Activated CD4-positive, alpha-beta T cell treated with anti-CD3 and anti-CD28 coated beads for 48 hours (primary cell): Measurements from ENCODE around the gene ARMC12.

Source experiments
- DNase-seq: peaks from one replicate; pipeline ENCODE4 v3.0.0-alpha.2; 2020

ARMC12 gene

GRCh38 chr6:35778437-35778836 is 41.6 kb downstream of the ARMC12 start:
- DNase-seq = no peak

GRCh38 chr6:35780719-35781118 is 43.9 kb downstream of the ARMC12 start, which contains the start of gene CLPSL1:
Gene CLPSL1 (plus strand): TSS chr6:35781019. CDS start chr6:35781111, 92 bp downstream.
- DNase-seq = no peak

GRCh38 chr6:35781290-35781689 is 44.5 kb downstream of the ARMC12 start:
- no peak for DNase-seq

GRCh38 chr6:35782424-35782823 is 45.6 kb downstream of the ARMC12 start:
- DNase-seq = no peak

- no peak for DNase-seq
Measured at GRCh38 chr6:35784200-35784599, 47.4 kb downstream of the ARMC12 start.

- DNase-seq = no peak
Measured at GRCh38 chr6:35786272-35786671, 49.4 kb downstream of the ARMC12 start.

- no peak for DNase-seq
Measured at GRCh38 chr6:35786810-35787209, 50.0 kb downstream of the ARMC12 start.

GRCh38 chr6:35787266-35788218 is 50.7 kb downstream of the ARMC12 start:
- no peak for DNase-seq

GRCh38 chr6:35788423-35788982 is 51.7 kb downstream of the ARMC12 start:
- DNase-seq = no peak

- no peak for DNase-seq
Measured at GRCh38 chr6:35790683-35791082, 53.9 kb downstream of the ARMC12 start.

GRCh38 chr6:35794536-35795452 is 58.0 kb downstream of the ARMC12 start:
- no peak for DNase-seq

GRCh38 chr6:35795453-35796071 is 58.7 kb downstream of the ARMC12 start:
- no peak for DNase-seq

- DNase-seq = no peak
Measured at GRCh38 chr6:35796236-35796635, 59.4 kb downstream of the ARMC12 start.

GRCh38 chr6:35797837-35798526 is 61.1 kb downstream of the ARMC12 start:
- no peak for DNase-seq
